ENCODE results near the gene OR10A5.

GRCh38 chr11:6844356-6844755 lies 1.1 kb upstream of the OR10A5 start:
- TF ChIP-seq CTCF (IDR thresholded peaks at IDR 0.05) (no peak), ZNF423 (CRISPR knock-in tag; IDR thresholded peaks at IDR 0.05) (no peak), ERG (CRISPR knock-in tag; IDR thresholded peaks at IDR 0.05) (no peak), ZBTB43 (CRISPR knock-in tag; IDR thresholded peaks at IDR 0.05) (no peak), IRF1 (CRISPR knock-in tag; IDR thresholded peaks at IDR 0.05) (no peak), FOXK1 (CRISPR knock-in tag; IDR thresholded peaks at IDR 0.05) (no peak), ATF6 (CRISPR knock-in tag; IDR thresholded peaks at IDR 0.05) (no peak), MAX (CRISPR knock-in tag; IDR thresholded peaks at IDR 0.05) (no peak), ZNF317 (CRISPR knock-in tag; IDR thresholded peaks at IDR 0.05; ENCODE audit: borderline replicate concordance, low read depth) (no peak), SMAD4 (CRISPR knock-in tag; IDR thresholded peaks at IDR 0.05) (no peak), JUN (CRISPR knock-in tag; IDR thresholded peaks at IDR 0.05) (no peak), ETV6 (CRISPR knock-in tag; IDR thresholded peaks at IDR 0.05) (no peak), CREM (CRISPR knock-in tag; IDR thresholded peaks at IDR 0.05) (no peak)
